Ureter (tissue), 1 donor: ENCODE results near the gene MRPL21. TPM values are rescaled to one million over a fixed set of nuclear protein-coding genes. Genes with fewer than 3 reads are reported as not detected.

Experiments used
- DNase-seq: peaks from one replicate; pipeline ENCODE4 v3.0.0-alpha.2; 2020; ENCODE audit warnings: low spot score
- total RNA-seq: library from RNA; stranded (reverse); gene quantifications from one replicate; pipeline ENCODE4 v1.2.4, GENCODE V29; 2023
- donor health status: DM: yes; HTN: yes; CAD: no.

MRPL21 gene
- total RNA-seq, 1 donor from 2014 or later = 57.5 TPM

GRCh38 chr11:68935066-68935465, 31.4 kb upstream of the MRPL21 start:
- DNase-seq = no peak

- DNase-seq = no peak
These were observed 31.0 kb upstream of the MRPL21 start for GRCh38 chr11:68934666-68935065.

GRCh38 chr11:68934321-68934645, 30.7 kb upstream of the MRPL21 start:
- no peak for DNase-seq

GRCh38 chr11:68933605-68934320, 30.1 kb upstream of the MRPL21 start:
- DNase-seq = no peak

- DNase-seq = no peak
These were observed 29.4 kb upstream of the MRPL21 start for GRCh38 chr11:68932933-68933577.

GRCh38 chr11:68932358-68932757, 28.7 kb upstream of the MRPL21 start:
- no peak for DNase-seq

- DNase-seq = no peak
These were observed 28.3 kb upstream of the MRPL21 start for GRCh38 chr11:68931911-68932310.

- no peak for DNase-seq
These were observed 27.6 kb upstream of the MRPL21 start for GRCh38 chr11:68930991-68931855.

GRCh38 chr11:68929706-68930570, 26.3 kb upstream of the MRPL21 start:
- DNase-seq = no peak

- no peak for DNase-seq
These were observed 25.5 kb upstream of the MRPL21 start for GRCh38 chr11:68929135-68929534.

- no peak for DNase-seq
These were observed 24.7 kb upstream of the MRPL21 start for GRCh38 chr11:68928136-68928880.

- no peak for DNase-seq
These were observed 23.9 kb upstream of the MRPL21 start for GRCh38 chr11:68927280-68928135.

- DNase-seq = no peak
These were observed 22.0 kb upstream of the MRPL21 start for GRCh38 chr11:68925611-68926010.

- DNase-seq = no peak
These were observed 20.7 kb upstream of the MRPL21 start for GRCh38 chr11:68924073-68924925.

- DNase-seq = no peak
These were observed 20.0 kb upstream of the MRPL21 start for GRCh38 chr11:68923614-68924013.

- no peak for DNase-seq
These were observed 12.8 kb upstream of the MRPL21 start for GRCh38 chr11:68916439-68916838.

- DNase-seq = no peak
These were observed 11.1 kb upstream of the MRPL21 start for GRCh38 chr11:68914761-68915160.

- no peak for DNase-seq
These were observed 9.6 kb upstream of the MRPL21 start for GRCh38 chr11:68913188-68913587.

GRCh38 chr11:68912254-68912653, 8.6 kb upstream of the MRPL21 start:
- DNase-seq = no peak
